ENCODE results near the gene BSN. TPM values are rescaled to one million over a fixed set of nuclear protein-coding genes. Genes with fewer than 3 reads are reported as not detected.

BSN gene
- total and polyA plus RNA-seq, 11 donors: 0.12 to 1.6 (median 0.75) TPM

DNA sequence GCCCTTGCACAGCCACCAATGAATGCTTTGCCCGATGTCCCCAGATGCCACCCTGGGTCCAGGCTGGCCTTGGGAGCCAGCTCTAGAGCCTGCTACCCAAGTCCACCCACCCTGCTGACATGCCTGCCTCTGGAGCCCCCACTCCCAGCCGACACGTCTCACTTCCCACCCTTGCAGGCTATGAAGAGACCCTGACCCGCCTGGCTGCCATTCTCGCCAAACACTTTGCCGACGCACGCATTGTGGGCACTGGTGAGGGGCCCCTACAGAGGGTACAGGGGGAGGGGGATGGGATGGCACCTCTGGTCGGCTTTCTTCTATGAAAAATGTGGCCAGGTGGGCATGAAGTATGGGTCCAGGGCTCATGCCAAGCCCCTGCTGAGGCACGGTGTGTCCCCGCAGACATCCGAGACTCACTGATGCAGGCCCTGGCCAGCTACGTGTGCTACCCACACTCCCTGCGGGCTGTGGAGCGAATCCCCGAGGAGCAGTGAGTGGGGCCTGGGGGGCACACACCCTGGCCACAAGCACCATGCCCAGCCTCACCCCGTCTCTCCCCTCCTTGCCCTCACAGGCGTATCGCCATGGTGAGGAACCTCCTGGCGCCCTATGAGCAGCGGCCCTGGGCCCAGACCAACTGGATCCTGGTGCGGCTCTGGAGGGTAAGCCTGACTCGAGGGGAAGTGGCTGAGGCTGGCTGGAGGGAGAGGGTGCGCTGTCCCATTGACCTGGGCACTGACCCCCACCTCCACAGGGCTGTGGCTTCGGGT, 159.2 kb downstream of the BSN start:
- no peak for ATAC-seq
- Histone ChIP-seq H3K36me3 (peaks cover 0 to 56% (median 29%) of the 10 kb centered on the region in 9 donors), H3K4me1 (peaks cover 0 to 4% (median under 1%) of the 10 kb centered on the region in 12 donors), H3K9me3 (no peaks in the 10 kb centered on the region), H3K27me3 (no peaks in the 10 kb centered on the region), H3K4me3 (no peak overlapping the region), H3K27ac (no peak overlapping the region)
- intact Hi-C loops (cut with DNase I): loop anchor here in 2 of 10 donors (10.0 kb wide), 2 partner anchors 121 to 191 kb away; partner anchors contain the start of gene MST1R (in 1 of the 2)
- WGBS, 4 donors: 92 to 97% (median 95%) methylated on average over 21 to 25 of the region's 25 CpGs
- TF ChIP-seq CTCF (IDR thresholded peaks at IDR 0.05) (no peak), POLR2A (IDR thresholded peaks at IDR 0.05) (no peak)
- DNase-seq: peak in 2 of 5 donors; percentile 18 to 55

- intact Hi-C loops (cut with DNase I): loop anchor here in 2 of 10 donors (10.0 kb wide), 2 partner anchors 120 to 190 kb away; partner anchors contain the start of gene MST1R (in 1 of the 2)
- H3K4me1 ChIP-seq: peaks cover 6 to 17% (median 12%) of the 10 kb centered on the region in 12 donors
- DNase-seq (peak in 2 of 5 donors; percentile 14 to 52), ATAC-seq (no peak)
- H3K27me3 ChIP-seq: no peaks in the 10 kb centered on the region
- TF ChIP-seq CTCF (IDR thresholded peaks at IDR 0.05) (no peak), POLR2A (IDR thresholded peaks at IDR 0.05) (no peak)
- 84 to 93% (median 89%) methylated on average over 3 to 13 of the region's 13 CpGs for WGBS, 4 donors
- no peak overlapping the region for H3K27ac ChIP-seq
- H3K4me3 ChIP-seq: no peak overlapping the region
- H3K36me3 ChIP-seq: peaks cover 0 to 56% (median 26%) of the 10 kb centered on the region in 9 donors
- no peaks in the 10 kb centered on the region for H3K9me3 ChIP-seq
Measured at GRCh38 chr3:49714728-49715550, 160.7 kb downstream of the BSN start.

DNA sequence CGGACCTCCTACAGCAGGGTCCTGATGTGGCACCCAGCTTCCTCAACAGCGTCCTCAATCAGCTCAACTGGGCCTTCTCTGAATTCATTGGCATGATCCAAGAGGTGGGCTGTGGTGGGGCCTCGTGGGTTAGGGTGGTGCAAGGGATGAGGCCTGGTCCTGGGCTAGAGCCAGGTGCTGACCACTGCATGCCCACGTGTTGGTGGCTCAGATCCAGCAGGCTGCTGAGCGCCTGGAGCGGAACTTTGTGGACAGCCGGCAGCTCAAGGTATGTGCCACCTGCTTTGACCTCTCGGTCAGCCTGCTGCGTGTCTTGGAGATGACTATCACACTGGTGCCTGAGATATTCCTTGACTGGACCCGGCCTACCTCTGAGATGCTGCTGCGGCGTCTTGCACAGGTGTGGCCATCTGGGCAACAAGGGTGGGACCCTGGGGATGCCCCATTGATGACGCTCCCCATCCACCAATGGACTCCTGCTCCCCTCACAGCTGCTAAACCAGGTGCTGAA, 161.4 kb downstream of the BSN start:
- ATAC-seq (no peak), DNase-seq (peak in 2 of 5 donors; percentile 27 to 44)
- WGBS, 4 donors: 91 to 94% (median 93%) methylated on average over 6 to 13 of the region's 13 CpGs
- intact Hi-C loops (cut with DNase I): loop anchor here in 2 of 10 donors (10.0 kb wide), 2 partner anchors 119 to 189 kb away; partner anchors contain the start of gene MST1R (in 1 of the 2)
- Histone ChIP-seq H3K9me3 (no peaks in the 10 kb centered on the region), H3K36me3 (peaks cover 0 to 56% (median 28%) of the 10 kb centered on the region in 9 donors), H3K27me3 (no peaks in the 10 kb centered on the region), H3K4me1 (peaks cover 6 to 23% (median 12%) of the 10 kb centered on the region in 12 donors), H3K4me3 (no peak overlapping the region), H3K27ac (no peak overlapping the region)
- no peak for TF ChIP-seq POLR2A (IDR thresholded peaks at IDR 0.05)
- TF ChIP-seq CTCF (IDR thresholded peaks at IDR 0.05): no peak

All from heart left ventricle (tissue), 16 donors.